HCT116 (cell line): ENCODE results near the gene CASTOR1. TPM values are rescaled to one million over a fixed set of nuclear protein-coding genes. Genes with fewer than 3 reads are reported as not detected.

Experiments used
- ATAC-seq: fragments of 200-7000 bp; cut with Tn5 transposase; 2 replicates; pipeline ENCODE4 v1.9.1; 2020; ENCODE audit warnings: mild to moderate bottlenecking, moderate library complexity
- BruUV-seq: library from RNA; stranded (reverse); fragments of 400-500 nt; replicated peaks from 2 replicates; lab custom pipeline; 2021; lab: Mats Ljungman, UMichigan
- CTCF ChIA-PET: fragments of 300-600 bp; sonication (Branson Sonifier 250); formaldehyde crosslinking; loops from one replicate; lab custom pipeline; 2021; ENCODE audit warnings: antibody characterized with exemption; lab: Charles Lee
- POLR2A ChIA-PET: fragments of 300-600, 350-600 bp; sonication (Branson Sonifier 250); formaldehyde crosslinking; loops from one replicate; lab custom pipeline; 2021; ENCODE audit warnings: antibody characterized with exemption; lab: Charles Lee
- RAD21 ChIA-PET, 2 experiments: fragments of 300-600 bp; sonication (Branson Sonifier 250); formaldehyde crosslinking; loops; one replicate each; lab custom pipeline; 2023; ENCODE audit warnings: low total read pairs in 2 of 2; ENCODE audit not compliant: uncharacterized antibody in 2 of 2, unreplicated experiment in 2 of 2, low non-redundant PET in 1 of 2; lab: Charles Lee
- DNase-seq: peaks from one replicate; pipeline ENCODE4 v3.0.0-alpha.2; 2010; ENCODE audit warnings: low read depth, low spot score
- H2AFZ ChIP-seq: fragments of 200-600 bp; shearing (Covaris generic), sonication (generic); 2 replicates; pipeline ENCODE4 v1.6.1; 2017; ENCODE audit warnings: low read depth, mixed run types, mixed read lengths, antibody characterized with exemption, low read length; ENCODE audit not compliant: poor library complexity, severe bottlenecking
- H3K27ac ChIP-seq: 2 replicates; pipeline ENCODE4 v1.5.1; 2012; ENCODE audit warnings: low read depth, low read length
- H3K27me3 ChIP-seq: fragments of 200-600 bp; sonication (generic); 2 replicates; pipeline ENCODE4 v1.6.1; 2016; ENCODE audit warnings: mixed run types, low read length, mixed read lengths; ENCODE audit not compliant: insufficient read depth
- H3K36me3 ChIP-seq, 2 experiments: fragments of 200-500 bp in 1 of 2; fragments of 200-600 bp in 1 of 2; sonication (Bioruptor generic) in 1 of 2; sonication (generic) in 1 of 2; 2 replicates each; pipeline versions ENCODE4 v1.5.1 to v1.6.1; 2014 to 2016; ENCODE audit warnings: low read length in 2 of 2, inconsistent platforms in 1 of 2, mixed read lengths in 1 of 2, mixed run types in 1 of 2; ENCODE audit not compliant: insufficient read depth in 2 of 2, control insufficient read depth in 1 of 2
- H3K4me1 ChIP-seq, 2 experiments: fragments of 200-600 bp in 1 of 2; sonication (generic) in 1 of 2; 2 replicates each; pipeline versions ENCODE4 v1.5.1 to v1.6.1; 2012 to 2017; ENCODE audit warnings: low read length in 2 of 2, inconsistent platforms in 1 of 2, mild to moderate bottlenecking in 1 of 2, mixed read lengths in 1 of 2, mixed run types in 1 of 2, moderate library complexity in 1 of 2; ENCODE audit not compliant: insufficient read depth in 2 of 2, control insufficient read depth in 1 of 2
- H3K4me2 ChIP-seq: fragments of 200-600 bp; sonication (generic); 2 replicates; pipeline ENCODE4 v1.6.1; 2017; ENCODE audit warnings: mixed run types, low read length, mixed read lengths
- H3K4me3 ChIP-seq, 2 experiments: fragments of 200-600 bp in 1 of 2; sonication (generic) in 1 of 2; replicated peaks in 1 of 2; 2 replicates each; pipeline ENCODE4 v1.5.1; 2011 to 2016; ENCODE audit warnings: low read length in 2 of 2, control low read depth in 1 of 2, low read depth in 1 of 2, mild to moderate bottlenecking in 1 of 2, mixed read lengths in 1 of 2, mixed run types in 1 of 2
- H3K79me2 ChIP-seq: fragments of 200-600 bp; sonication (generic); 2 replicates; pipeline ENCODE4 v1.6.1; 2017; ENCODE audit warnings: mild to moderate bottlenecking, mixed run types, low read length, moderate library complexity, mixed read lengths; ENCODE audit not compliant: insufficient read depth
- H3K9ac ChIP-seq: fragments of 200-600 bp; sonication (generic); 2 replicates; pipeline ENCODE4 v1.6.1; 2016; ENCODE audit warnings: low read length, mixed read lengths
- H3K9me2 ChIP-seq: fragments of 200-600 bp; sonication (generic), shearing (Covaris generic); 2 replicates; pipeline ENCODE4 v1.6.1; 2017; ENCODE audit warnings: mixed run types, mild to moderate bottlenecking, moderate library complexity; ENCODE audit not compliant: insufficient read depth
- H3K9me3 ChIP-seq, 2 experiments: fragments of 200-500 bp in 1 of 2; fragments of 200-600 bp in 1 of 2; sonication (Bioruptor generic) in 1 of 2; sonication (generic) in 1 of 2; 2 replicates each; pipeline ENCODE4 v1.6.1; 2014 to 2017; ENCODE audit warnings: low read length in 2 of 2, mixed read lengths in 2 of 2, inconsistent platforms in 1 of 2, low read depth in 1 of 2, mild to moderate bottlenecking in 1 of 2, mixed run types in 1 of 2, moderate library complexity in 1 of 2; ENCODE audit not compliant: control insufficient read depth in 1 of 2, insufficient read depth in 1 of 2
- H4K20me1 ChIP-seq: fragments of 200-600 bp; sonication (generic), shearing (Covaris generic); 2 replicates; pipeline ENCODE4 v1.6.1; 2017; ENCODE audit warnings: mixed run types, mild to moderate bottlenecking, moderate library complexity; ENCODE audit not compliant: insufficient read depth
- CBX3 ChIP-seq: IDR thresholded peaks from 2 replicates; pipeline ENCODE4 v1.6.1; 2012; ENCODE audit warnings: low read depth
- CEBPB ChIP-seq: IDR thresholded peaks from 2 replicates; pipeline ENCODE4 v1.6.1; 2012; ENCODE audit warnings: low read depth
- EGR1 ChIP-seq: IDR thresholded peaks from 2 replicates; pipeline ENCODE4 v1.6.1; 2012; ENCODE audit warnings: low read depth
- ELF1 ChIP-seq: IDR thresholded peaks from 2 replicates; pipeline ENCODE4 v1.6.1; 2012; ENCODE audit warnings: low read depth, borderline replicate concordance
- EZH2 ChIP-seq: fragments of 200-600 bp; sonication (generic); IDR thresholded peaks from 2 replicates; pipeline ENCODE4 v1.6.1; 2017; ENCODE audit warnings: antibody characterized with exemption, mixed run types
- FOSL1 ChIP-seq: IDR thresholded peaks from 2 replicates; pipeline ENCODE4 v1.6.1; 2012; ENCODE audit warnings: low read depth
- JUND ChIP-seq: IDR thresholded peaks from 2 replicates; pipeline ENCODE4 v1.6.1; 2012
- MAX ChIP-seq: IDR thresholded peaks from 2 replicates; pipeline ENCODE4 v1.6.1; 2012
- POLR2A ChIP-seq: IDR thresholded peaks from 2 replicates; pipeline ENCODE4 v1.7.0; 2011; ENCODE audit warnings: borderline replicate concordance; ENCODE audit not compliant: insufficient read depth, insufficient read length; ENCODE audit errors: extremely low read depth
- POLR2AphosphoS5 ChIP-seq: IDR thresholded peaks from 2 replicates; pipeline ENCODE4 v1.6.1; 2011; ENCODE audit warnings: mild to moderate bottlenecking, low read depth, low read length, moderate library complexity
- SIN3A ChIP-seq: IDR thresholded peaks from 2 replicates; pipeline ENCODE4 v1.6.1; 2012; ENCODE audit warnings: low read depth
- SP1 ChIP-seq: IDR thresholded peaks from 2 replicates; pipeline ENCODE4 v1.6.1; 2012; ENCODE audit warnings: low read depth
- YY1 ChIP-seq: IDR thresholded peaks from 2 replicates; pipeline ENCODE4 v1.6.1; 2011; ENCODE audit warnings: low read length, low read depth, moderate library complexity, mild to moderate bottlenecking; ENCODE audit not compliant: insufficient replicate concordance; ENCODE audit errors: extremely low read depth
- ZFX ChIP-seq: fragments of 450-650 bp; IDR thresholded peaks from 2 replicates; pipeline ENCODE4 v1.6.1; 2017
- ZNF274 ChIP-seq: fragments of 200-500 bp; sonication (Bioruptor generic); IDR thresholded peaks from 2 replicates; pipeline ENCODE4 v1.6.1; 2014; ENCODE audit warnings: mild to moderate bottlenecking, low read depth, low read length, inconsistent platforms
- intact Hi-C: fragments of 100-400 bp; cut with micrococcal nuclease; formaldehyde crosslinking; loops from 2 replicates; pipeline ENCODE4 v1.10.0; 2022
- total RNA-seq: library from RNA; stranded (reverse); gene quantifications from one replicate; pipeline ENCODE4 v1.2.1, GENCODE V29; 2021; ENCODE audit not compliant: unreplicated experiment
- TF ChIP-seq, protein P1 (sequence below): IDR thresholded peaks from 2 replicates; pipeline ENCODE4 v1.6.1; 2012
- TF ChIP-seq, protein P2 (sequence below), 3 experiments: fragments of 200-600 bp in 1 of 3; sonication (generic) in 1 of 3; IDR thresholded peaks in 2 of 3; conservative IDR thresholded peaks in 1 of 3; 2 replicates each; pipeline ENCODE4 v1.5.1; 2012 to 2017; ENCODE audit warnings: low read depth in 2 of 3, low read length in 2 of 3, antibody characterized with exemption in 1 of 3, borderline replicate concordance in 1 of 3, control low read depth in 1 of 3, mild to moderate bottlenecking in 1 of 3, mixed read lengths in 1 of 3, mixed run types in 1 of 3, moderate library complexity in 1 of 3; ENCODE audit not compliant: insufficient read depth in 1 of 3

The CASTOR1 gene
- total RNA-seq, 1 experiment from 2014 or later, result 6.5 TPM

DNA sequence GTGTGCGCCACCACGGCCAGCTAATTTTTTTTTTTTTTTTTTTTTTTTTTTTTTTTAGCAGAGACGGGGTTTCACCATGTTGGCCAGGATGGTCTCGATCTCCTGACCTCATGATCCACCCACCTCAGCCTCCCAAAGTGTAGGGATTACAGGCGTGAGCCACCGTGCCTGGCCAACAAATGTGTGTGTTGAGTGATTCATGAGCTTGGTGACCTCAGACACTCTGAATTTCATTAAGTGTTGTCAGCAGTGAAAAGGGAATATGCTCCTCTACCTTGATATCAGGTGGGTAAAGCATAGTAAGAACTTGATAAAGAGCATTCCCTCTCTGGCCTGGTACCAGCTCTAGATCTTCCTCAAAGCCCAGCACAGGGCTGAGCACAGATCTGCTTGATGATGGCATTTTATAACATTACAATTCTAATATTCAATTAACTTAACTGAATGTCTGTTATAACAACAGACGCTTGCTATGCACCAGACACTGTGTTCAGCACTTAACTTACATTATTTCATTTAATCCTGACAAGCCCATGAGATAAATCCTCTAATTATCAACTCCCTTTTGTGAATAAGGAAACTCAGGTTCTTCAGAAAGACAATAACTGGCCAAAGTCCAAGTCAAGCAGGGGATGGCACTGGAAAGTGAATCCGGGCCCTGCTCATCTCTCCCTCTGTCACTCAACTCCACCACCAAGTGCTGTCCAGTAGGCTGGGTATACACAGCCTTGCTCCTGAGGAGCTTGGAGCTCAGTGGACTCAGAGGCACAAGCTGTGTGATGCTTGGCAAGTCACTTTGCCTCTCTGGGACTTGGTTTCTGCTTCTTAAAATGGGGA, 24.4 kb upstream of the CASTOR1 start:
- no peak for ATAC-seq
- POLR2A ChIA-PET, result no interaction called here
- Histone ChIP-seq H3K27ac (no peak overlapping the region), H3K9ac (no peak overlapping the region), H3K9me2 (no peaks in the 10 kb centered on the region), H2AFZ (no peak overlapping the region), H3K27me3 (no peaks in the 10 kb centered on the region), H3K9me3 (no peaks in the 10 kb centered on the region), H3K79me2 (peaks cover 8% of the 10 kb centered on the region; the same call in 1 of the 2 replicates), H3K4me1 (peaks cover 31 to 71% of the 10 kb centered on the region in 2 experiments), H4K20me1 (no peaks in the 10 kb centered on the region), H3K4me2 (peak overlapping the region; percentile 3), H3K36me3 (no peaks in the 10 kb centered on the region), H3K4me3 (no peak overlapping the region)
- RAD21 ChIA-PET, result no interaction called here
- no TSS peak for BruUV-seq
- DNase-seq, result no peak
- TF ChIP-seq CBX3, result 0 out of 2 replicates have a peak, but pooled peaks have one; percentile 8
- no peak for TF ChIP-seq CEBPB
- no peak for TF ChIP-seq SP1
- TF ChIP-seq FOSL1, result no peak
- TF ChIP-seq ELF1, result no peak
- TF ChIP-seq ZFX, result no peak
- TF ChIP-seq, protein P1, sequence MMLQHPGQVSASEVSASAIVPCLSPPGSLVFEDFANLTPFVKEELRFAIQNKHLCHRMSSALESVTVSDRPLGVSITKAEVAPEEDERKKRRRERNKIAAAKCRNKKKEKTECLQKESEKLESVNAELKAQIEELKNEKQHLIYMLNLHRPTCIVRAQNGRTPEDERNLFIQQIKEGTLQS, result no peak
- CTCF ChIA-PET, result interaction anchor here (0.7 to 1.4 kb wide), 2 partner anchors 15 to 26 kb away, joined by 3 read pairs; no protein-coding TSS in a partner anchor
- intact Hi-C loops, result no loop called here

DNA sequence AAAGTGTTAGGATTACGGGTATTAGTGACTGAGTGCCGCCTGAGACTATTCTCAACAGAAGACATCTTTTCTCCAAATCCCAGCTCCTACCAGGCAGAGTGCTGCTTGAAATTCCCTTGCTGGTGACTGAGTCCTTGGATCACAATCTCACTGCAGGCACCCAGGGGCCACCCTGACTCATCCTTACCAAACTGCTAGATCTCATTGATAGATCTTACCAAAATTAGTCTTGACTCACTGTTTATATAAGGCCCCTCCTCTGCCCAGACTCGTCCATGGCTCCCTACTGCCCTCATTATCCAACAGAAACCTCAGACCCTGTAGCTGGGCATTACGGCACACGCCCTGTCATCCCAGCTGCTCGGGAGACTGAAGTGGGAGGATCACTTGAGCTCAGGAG, 22.7 kb upstream of the CASTOR1 start:
- peak overlapping the region in 1 of 2 experiments; percentile 20; a peak in 2 of 4 replicates for H3K4me3 ChIP-seq
- peak overlapping the region; percentile 34; the same call in 1 of the 2 replicates for H3K9ac ChIP-seq
- no peaks in the 10 kb centered on the region for H3K9me2 ChIP-seq
- ChIA-PET CTCF (interaction anchor here (0.9 to 1.3 kb wide), 2 partner anchors 11 to 24 kb away, joined by 3 read pairs; no protein-coding TSS in a partner anchor), POLR2A (no interaction called here), RAD21 (no interaction called here)
- H2AFZ ChIP-seq, result no peak overlapping the region
- H3K4me1 ChIP-seq, result peaks cover 39 to 85% of the 10 kb centered on the region in 2 experiments
- ATAC-seq (peak; percentile 84), DNase-seq (peak; percentile 51)
- intact Hi-C loops, result no loop called here
- no peaks in the 10 kb centered on the region for H3K9me3 ChIP-seq
- peak overlapping the region; percentile 72 for H3K4me2 ChIP-seq
- H3K36me3 ChIP-seq, result no peaks in the 10 kb centered on the region
- no peaks in the 10 kb centered on the region for H3K27me3 ChIP-seq
- no peaks in the 10 kb centered on the region for H4K20me1 ChIP-seq
- H3K27ac ChIP-seq, result peak overlapping the region; percentile 19; the same call in 1 of the 2 replicates
- BruUV-seq, result no TSS peak
- H3K79me2 ChIP-seq, result peaks cover 8% of the 10 kb centered on the region; the same call in 1 of the 2 replicates
- TF ChIP-seq JUND, result peak; percentile 72
- no peak for TF ChIP-seq EZH2
- TF ChIP-seq ZFX, result no peak
- no peak for TF ChIP-seq POLR2AphosphoS5
- TF ChIP-seq YY1, result no peak
- no peak for TF ChIP-seq ZNF274
- TF ChIP-seq ELF1, result no peak
- TF ChIP-seq, protein P1, result no peak
- TF ChIP-seq EGR1, result no peak
- TF ChIP-seq, protein P2, sequence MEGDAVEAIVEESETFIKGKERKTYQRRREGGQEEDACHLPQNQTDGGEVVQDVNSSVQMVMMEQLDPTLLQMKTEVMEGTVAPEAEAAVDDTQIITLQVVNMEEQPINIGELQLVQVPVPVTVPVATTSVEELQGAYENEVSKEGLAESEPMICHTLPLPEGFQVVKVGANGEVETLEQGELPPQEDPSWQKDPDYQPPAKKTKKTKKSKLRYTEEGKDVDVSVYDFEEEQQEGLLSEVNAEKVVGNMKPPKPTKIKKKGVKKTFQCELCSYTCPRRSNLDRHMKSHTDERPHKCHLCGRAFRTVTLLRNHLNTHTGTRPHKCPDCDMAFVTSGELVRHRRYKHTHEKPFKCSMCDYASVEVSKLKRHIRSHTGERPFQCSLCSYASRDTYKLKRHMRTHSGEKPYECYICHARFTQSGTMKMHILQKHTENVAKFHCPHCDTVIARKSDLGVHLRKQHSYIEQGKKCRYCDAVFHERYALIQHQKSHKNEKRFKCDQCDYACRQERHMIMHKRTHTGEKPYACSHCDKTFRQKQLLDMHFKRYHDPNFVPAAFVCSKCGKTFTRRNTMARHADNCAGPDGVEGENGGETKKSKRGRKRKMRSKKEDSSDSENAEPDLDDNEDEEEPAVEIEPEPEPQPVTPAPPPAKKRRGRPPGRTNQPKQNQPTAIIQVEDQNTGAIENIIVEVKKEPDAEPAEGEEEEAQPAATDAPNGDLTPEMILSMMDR (IDR thresholded peaks at IDR 0.05 in 2 of 3, conservative IDR thresholded peaks at IDR 0.05 in 1 of 3; ENCODE audit: borderline replicate concordance in 1 of 3, insufficient read depth in 1 of 3, low read depth in 2 of 3, low read length in 2 of 3), result no peak
- TF ChIP-seq CBX3, result peak; percentile 74
- TF ChIP-seq MAX, result peak; percentile 66; the same call in 1 of the 2 replicates
- TF ChIP-seq POLR2A, result no peak
- peak; percentile 53; the same call in 1 of the 2 replicates for TF ChIP-seq SIN3A
- TF ChIP-seq CEBPB, result peak; percentile 25; the same call in 1 of the 2 replicates
